Inflammatory macrophage treated with lipopolysaccharide for 4 hours (primary cell): ENCODE measurements around the gene LRIT3.

Experiments used
- DNase-seq: peaks from one replicate; pipeline ENCODE4 v3.0.0-alpha.2; 2020

LRIT3 gene

DNA sequence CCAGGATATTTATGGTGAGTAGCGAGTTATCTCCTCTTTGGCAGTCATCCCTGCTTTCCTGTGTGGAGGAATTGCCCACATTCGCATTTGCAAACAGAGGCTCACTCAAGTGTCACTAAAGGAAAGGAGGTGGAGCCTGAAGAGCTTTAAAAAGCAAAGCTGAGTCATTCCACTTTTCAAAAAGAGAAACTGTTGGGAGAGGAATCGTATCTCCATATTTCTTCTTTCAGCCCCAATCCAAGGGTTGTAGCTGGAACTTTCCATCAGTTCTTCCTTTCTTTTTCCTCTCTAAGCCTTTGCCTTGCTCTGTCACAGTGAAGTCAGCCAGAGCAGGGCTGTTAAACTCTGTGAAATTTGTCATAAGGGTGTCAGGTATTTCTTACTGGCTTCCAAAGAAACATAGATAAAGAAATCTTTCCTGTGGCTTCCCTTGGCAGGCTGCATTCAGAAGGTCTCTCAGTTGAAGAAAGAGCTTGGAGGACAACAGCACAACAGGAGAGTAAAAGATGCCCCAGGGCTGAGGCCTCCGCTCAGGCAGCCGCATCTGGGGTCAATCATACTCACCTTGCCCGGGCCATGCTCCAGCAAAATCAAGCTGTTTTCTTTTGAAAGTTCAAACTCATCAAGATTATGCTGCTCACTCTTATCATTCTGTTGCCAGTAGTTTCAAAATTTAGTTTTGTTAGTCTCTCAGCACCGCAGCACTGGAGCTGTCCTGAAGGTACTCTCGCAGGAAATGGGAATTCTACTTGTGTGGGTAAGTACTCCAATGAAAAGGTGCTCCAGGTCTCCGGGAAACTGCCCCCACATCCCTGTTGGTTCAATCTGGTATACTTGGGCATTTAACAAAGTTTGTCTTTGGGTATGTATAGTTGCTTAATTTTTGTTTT, 65.0 kb downstream of the LRIT3 start, which contains the start of gene EGF:
Gene EGF, plus strand, starts transcription at position 178 of the 890 bp plus-strand sequence. Its CDS starts 453 bp downstream, at position 631.
- peak; percentile 35 for DNase-seq

DNA sequence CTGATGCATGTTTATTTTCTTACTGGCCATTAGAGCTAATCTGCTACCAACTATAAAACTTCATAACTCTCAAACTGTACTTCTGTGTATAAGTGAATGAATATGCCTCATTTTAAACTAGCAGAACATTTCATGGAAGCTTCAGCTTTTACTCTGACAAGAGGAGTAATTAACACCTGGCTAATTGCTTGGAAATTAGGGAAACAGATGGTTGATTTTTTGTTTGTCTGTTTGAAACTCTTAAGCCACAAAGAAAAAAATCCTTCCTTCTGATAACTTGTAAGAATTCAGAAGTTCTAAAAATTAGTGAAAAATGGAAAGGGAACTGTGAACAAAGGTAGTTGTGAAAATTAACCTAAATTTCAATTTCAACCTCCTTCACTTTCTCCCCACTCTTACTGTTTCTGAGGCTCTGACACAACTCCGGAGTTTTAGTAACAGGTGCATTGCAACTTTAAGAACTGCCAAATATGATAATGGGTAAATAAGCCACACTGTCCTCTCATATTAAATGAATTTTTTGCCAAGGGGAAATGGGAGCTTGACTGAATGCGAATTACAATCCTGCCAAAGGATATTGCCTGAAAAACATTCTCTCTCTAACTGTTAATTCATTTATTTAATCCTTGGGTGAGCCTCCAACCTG, 65.8 kb downstream of the LRIT3 start:
- no peak for DNase-seq

DNA sequence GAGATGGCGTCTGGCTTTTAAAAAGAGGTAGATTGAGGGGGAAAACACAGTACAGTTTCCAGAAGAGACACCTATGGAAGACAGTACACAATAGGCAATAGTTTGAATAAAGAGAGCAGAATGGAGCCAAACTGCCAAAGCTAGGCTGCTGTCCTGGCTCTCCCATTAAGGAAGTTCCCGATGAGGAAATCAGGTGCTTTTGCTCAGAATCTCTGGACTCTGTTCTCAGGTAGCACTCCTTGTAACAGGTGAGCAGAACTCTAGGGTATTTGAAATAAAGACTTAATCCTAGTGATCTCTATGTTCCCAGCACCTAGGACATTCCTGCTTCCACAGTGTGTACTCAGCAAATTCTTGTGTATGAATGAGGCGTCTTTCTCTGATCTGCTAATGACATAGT, 66.4 kb downstream of the LRIT3 start:
- DNase-seq = no peak

DNA sequence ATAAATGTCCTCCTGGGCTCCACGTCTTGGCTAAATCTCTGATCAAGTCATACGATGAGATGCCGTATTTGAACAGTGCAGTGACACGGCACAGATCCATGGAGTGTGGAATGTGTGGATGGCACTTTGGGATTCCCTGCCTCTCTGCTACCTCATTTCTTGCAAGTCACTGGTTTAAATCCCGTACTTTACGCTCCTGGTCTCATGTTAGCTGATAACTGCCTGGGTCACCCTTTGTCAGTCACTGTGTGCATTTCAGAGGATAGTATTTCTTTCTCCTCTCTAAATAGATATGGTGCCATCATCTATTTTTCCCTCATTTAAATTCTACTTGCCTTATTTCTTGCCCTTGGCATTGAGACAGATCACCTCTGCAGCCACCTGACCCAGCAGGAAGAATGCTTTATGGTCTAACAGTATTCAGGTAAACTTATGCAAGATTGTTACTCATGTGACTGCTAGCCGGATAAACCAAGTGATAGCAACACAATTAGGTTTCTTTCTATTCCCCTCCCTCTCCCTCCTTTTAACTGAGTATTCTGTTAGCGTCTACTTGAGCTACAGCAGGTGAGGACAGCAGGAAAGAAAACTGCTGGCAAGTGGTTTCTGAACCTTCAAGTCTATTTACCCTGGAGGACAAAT, 67.6 kb downstream of the LRIT3 start:
- no peak for DNase-seq

DNA sequence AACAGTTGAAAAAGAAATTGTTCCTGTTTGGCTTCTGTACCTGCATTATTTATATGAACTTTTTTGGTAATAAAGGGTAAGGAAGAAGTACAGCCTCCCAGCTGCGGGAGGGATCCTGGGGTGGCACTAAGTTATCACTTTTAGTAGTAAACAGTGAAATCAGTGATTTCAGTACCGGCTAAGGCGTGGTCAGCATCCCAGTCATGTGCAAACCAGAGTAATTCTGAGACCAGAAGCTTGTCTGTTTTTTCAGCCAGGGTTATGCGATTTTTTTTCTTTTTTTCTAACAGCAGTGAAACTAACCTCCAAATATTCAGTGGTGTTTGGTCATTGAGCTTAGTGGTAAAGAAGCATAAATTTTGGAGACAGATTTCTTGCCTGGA, 68.1 kb downstream of the LRIT3 start:
- no peak for DNase-seq

DNA sequence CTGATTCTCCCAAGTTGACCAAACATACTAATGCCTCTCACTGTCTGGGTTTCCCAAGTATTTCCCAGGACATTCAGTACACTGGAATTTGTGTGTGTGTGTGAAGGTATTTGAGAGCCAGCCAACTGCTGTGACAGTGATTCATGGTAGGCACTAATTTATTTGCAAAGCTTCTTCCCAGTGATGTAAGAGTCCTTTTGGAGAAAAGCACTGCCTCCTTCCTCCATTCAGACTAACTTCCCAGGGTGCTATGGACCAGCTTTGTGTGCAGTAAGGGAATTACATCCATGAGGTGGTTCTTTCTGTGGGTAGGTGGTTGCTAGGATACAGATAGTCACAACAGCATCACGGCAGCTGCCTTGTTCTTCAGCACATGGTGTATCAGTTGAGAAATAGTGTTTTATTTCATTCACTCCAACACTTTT, 73.5 kb downstream of the LRIT3 start:
- no peak for DNase-seq
